Measurements from ENCODE around the gene GPR155. TPM values are rescaled to one million over a fixed set of nuclear protein-coding genes. Genes with fewer than 3 reads are reported as not detected.
"Not testable (repeated sequence)": the region's sequence is repeated elsewhere in the genome, so short reads cannot be mapped to it uniquely, and the experiment has no call there.

Gene GPR155
- total and polyA plus RNA-seq, 9 of the 15 experiments (the other 6 are each of a cell fraction or from before 2014, with no cell fraction given) = 0.04 to 0.40 (median 0.11) TPM; not detected in 1

DNA sequence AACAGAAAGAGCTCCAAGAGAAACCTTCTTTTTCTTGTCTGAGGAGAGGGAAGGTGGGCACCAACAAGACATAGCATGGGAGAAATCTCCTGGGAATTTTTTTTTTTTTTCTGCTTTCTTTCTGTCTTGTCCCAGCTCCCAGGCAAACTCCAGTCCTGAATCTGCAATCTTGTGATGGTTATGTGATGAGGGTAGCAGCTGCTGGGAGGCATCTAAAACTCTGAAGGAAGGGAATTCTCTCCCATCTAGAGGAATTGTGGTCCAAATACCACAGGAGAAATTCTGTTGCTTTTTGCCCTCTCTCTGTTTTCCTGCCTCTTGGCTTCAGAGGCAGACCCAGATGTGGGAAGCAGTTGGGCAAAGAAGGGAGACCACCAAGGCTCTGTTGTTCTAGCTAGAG is 74.6 kb downstream of the GPR155 start:
- POLR2A ChIA-PET = interaction anchor here (0.9 to 2.1 kb wide), 3 partner anchors 11 to 34 kb away, joined by 3 to 6 read pairs (median 3); no protein-coding TSS in a partner anchor
- Histone ChIP-seq H3K4me2 (ENCODE audit: insufficient read depth, low read length) (no peak overlapping the region), H3K9ac (ENCODE audit: insufficient read depth in 1 of 2, low read depth in 2 of 2, low read length in 2 of 2) (no peak overlapping the region), H2AFZ (ENCODE audit: low read depth, low read length) (no peak overlapping the region), H3K27ac (ENCODE audit: extremely low read depth, low read depth, low read length) (no peak overlapping the region), H3K9me1 (ENCODE audit: control insufficient read depth, insufficient read depth, low read length) (no peaks in the 10 kb centered on the region), H3K36me3 (ENCODE audit: control insufficient read depth, insufficient read depth, low read length) (no peaks in the 10 kb centered on the region), H3K4me1 (replicated peaks in 1 of 2; ENCODE audit: control insufficient read depth in 2 of 2, insufficient read depth in 2 of 2, low read length in 2 of 2) (no peaks in the 10 kb centered on the region), H3K79me2 (ENCODE audit: control insufficient read depth, insufficient read depth, low read length) (no peaks in the 10 kb centered on the region), H3K9me3 (replicated peaks; ENCODE audit: control insufficient read depth, insufficient read depth, low read depth, low read length) (no peaks in the 10 kb centered on the region), H4K20me1 (replicated peaks; ENCODE audit: control insufficient read depth, insufficient read depth, low read length) (no peaks in the 10 kb centered on the region), H3K27me3 (ENCODE audit: control insufficient read depth in 2 of 2, insufficient read depth in 2 of 2, low read length in 2 of 2) (no peaks in the 10 kb centered on the region), H3K4me3 (no peak overlapping the region)
- DNase-seq (ENCODE audit: extremely low read depth in 1 of 4, low spot score in 3 of 4) (no peak), ATAC-seq (no peak), FAIRE-seq (no peak)
- CTCF ChIA-PET (ENCODE audit: low intra/inter-chr PET ratio) = interaction anchor here (0.7 kb wide), 1 partner anchor 52 kb away, joined by 3 read pairs; no protein-coding TSS in a partner anchor
- in situ Hi-C loops (cut with MboI) = no loop called here
- intact Hi-C loops (cut with micrococcal nuclease) = no loop called here
- TF ChIP-seq, protein P1, sequence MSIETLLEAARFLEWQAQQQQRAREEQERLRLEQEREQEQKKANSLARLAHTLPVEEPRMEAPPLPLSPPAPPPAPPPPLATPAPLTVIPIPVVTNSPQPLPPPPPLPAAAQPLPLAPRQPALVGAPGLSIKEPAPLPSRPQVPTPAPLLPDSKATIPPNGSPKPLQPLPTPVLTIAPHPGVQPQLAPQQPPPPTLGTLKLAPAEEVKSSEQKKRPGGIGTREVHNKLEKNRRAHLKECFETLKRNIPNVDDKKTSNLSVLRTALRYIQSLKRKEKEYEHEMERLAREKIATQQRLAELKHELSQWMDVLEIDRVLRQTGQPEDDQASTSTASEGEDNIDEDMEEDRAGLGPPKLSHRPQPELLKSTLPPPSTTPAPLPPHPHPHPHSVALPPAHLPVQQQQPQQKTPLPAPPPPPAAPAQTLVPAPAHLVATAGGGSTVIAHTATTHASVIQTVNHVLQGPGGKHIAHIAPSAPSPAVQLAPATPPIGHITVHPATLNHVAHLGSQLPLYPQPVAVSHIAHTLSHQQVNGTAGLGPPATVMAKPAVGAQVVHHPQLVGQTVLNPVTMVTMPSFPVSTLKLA (conservative IDR thresholded peaks at IDR 0.05) = no peak
- TF ChIP-seq GABPB2 (CRISPR knock-in tag; conservative IDR thresholded peaks at IDR 0.05) (no peak), U2AF1 (optimal IDR thresholded peaks at IDR 0.05; ENCODE audit: low read depth, low read length) (no peak), ERF (CRISPR knock-in tag; IDR thresholded peaks at IDR 0.05) (no peak), TARDBP (IDR thresholded peaks at IDR 0.05) (no peak), POLR2B (IDR thresholded peaks at IDR 0.05; ENCODE audit: low read depth, partially characterized antibody) (no peak), FOSL1 (tag; conservative IDR thresholded peaks at IDR 0.05) (no peak), CREM (IDR thresholded peaks at IDR 0.05; ENCODE audit: low read depth) (no peak), ZNF274 (IDR thresholded peaks at IDR 0.05; ENCODE audit: borderline replicate concordance, low read depth, low read length) (no peak), ZNF764 (CRISPR knock-in tag; IDR thresholded peaks at IDR 0.05; ENCODE audit: low read depth) (no peak), ZBED1 (IDR thresholded peaks at IDR 0.05) (no peak), ZNF12 (CRISPR knock-in tag; IDR thresholded peaks at IDR 0.05) (no peak), CC2D1A (IDR thresholded peaks at IDR 0.05) (no peak), HMG20B (CRISPR knock-in tag; IDR thresholded peaks at IDR 0.05) (no peak)
- TF ChIP-seq, protein P2, sequence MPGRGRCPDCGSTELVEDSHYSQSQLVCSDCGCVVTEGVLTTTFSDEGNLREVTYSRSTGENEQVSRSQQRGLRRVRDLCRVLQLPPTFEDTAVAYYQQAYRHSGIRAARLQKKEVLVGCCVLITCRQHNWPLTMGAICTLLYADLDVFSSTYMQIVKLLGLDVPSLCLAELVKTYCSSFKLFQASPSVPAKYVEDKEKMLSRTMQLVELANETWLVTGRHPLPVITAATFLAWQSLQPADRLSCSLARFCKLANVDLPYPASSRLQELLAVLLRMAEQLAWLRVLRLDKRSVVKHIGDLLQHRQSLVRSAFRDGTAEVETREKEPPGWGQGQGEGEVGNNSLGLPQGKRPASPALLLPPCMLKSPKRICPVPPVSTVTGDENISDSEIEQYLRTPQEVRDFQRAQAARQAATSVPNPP (IDR thresholded peaks at IDR 0.05; ENCODE audit: borderline replicate concordance, insufficient read depth, insufficient read length) = no peak
- TF ChIP-seq, protein P3, sequence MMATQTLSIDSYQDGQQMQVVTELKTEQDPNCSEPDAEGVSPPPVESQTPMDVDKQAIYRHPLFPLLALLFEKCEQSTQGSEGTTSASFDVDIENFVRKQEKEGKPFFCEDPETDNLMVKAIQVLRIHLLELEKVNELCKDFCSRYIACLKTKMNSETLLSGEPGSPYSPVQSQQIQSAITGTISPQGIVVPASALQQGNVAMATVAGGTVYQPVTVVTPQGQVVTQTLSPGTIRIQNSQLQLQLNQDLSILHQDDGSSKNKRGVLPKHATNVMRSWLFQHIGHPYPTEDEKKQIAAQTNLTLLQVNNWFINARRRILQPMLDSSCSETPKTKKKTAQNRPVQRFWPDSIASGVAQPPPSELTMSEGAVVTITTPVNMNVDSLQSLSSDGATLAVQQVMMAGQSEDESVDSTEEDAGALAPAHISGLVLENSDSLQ (IDR thresholded peaks at IDR 0.05) = no peak
- no TSS peak for BruUV-seq (replicated peaks)

DNA sequence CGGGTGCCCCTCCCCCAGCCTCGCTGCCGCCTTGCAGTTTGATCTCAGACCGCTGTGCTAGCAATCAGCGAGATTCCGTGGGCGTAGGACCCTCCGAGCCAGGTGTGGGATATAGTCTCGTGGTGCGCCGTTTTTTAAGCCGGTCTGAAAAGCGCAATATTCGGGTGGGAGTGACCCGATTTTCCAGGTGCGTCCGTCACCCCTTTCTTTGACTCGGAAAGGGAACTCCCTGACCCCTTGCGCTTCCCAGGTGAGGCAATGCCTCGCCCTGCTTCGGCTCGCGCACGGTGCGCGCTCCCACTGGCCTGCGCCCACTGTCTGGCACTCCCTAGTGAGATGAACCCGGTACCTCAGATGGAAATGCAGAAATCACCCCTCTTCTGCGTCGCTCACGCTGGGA is 76.8 kb downstream of the GPR155 start:
- H3K9me3 ChIP-seq (replicated peaks; ENCODE audit: control insufficient read depth, insufficient read depth, low read depth, low read length); FAIRE-seq; H3K9me1 ChIP-seq (ENCODE audit: control insufficient read depth, insufficient read depth, low read length); H3K4me1 ChIP-seq (replicated peaks in 1 of 2; ENCODE audit: control insufficient read depth in 2 of 2, insufficient read depth in 2 of 2, low read length in 2 of 2); H2AFZ ChIP-seq (ENCODE audit: low read depth, low read length); ATAC-seq; BruUV-seq (replicated peaks); H3K79me2 ChIP-seq (ENCODE audit: control insufficient read depth, insufficient read depth, low read length); H3K9ac ChIP-seq (ENCODE audit: insufficient read depth in 1 of 2, low read depth in 2 of 2, low read length in 2 of 2); H3K4me3 ChIP-seq; H3K27ac ChIP-seq (ENCODE audit: extremely low read depth, low read depth, low read length); in situ Hi-C loops (cut with MboI); H3K4me2 ChIP-seq (ENCODE audit: insufficient read depth, low read length); DNase-seq (ENCODE audit: extremely low read depth in 1 of 4, low spot score in 3 of 4); H4K20me1 ChIP-seq (replicated peaks; ENCODE audit: control insufficient read depth, insufficient read depth, low read length); H3K36me3 ChIP-seq (ENCODE audit: control insufficient read depth, insufficient read depth, low read length); POLR2A ChIA-PET; intact Hi-C loops (cut with micrococcal nuclease); H3K27me3 ChIP-seq (ENCODE audit: control insufficient read depth in 2 of 2, insufficient read depth in 2 of 2, low read length in 2 of 2): not testable (repeated sequence)
- WGBS (ENCODE audit: insufficient coverage, low coverage, missing lambda C conversion rate) = 93% methylated on average over 3 of the region's 31 CpGs
- CTCF ChIA-PET (ENCODE audit: low intra/inter-chr PET ratio) = interaction anchor here (0.8 kb wide), 1 partner anchor 1373 kb away, joined by 3 read pairs; no protein-coding TSS in a partner anchor

All from K562 (cell line).